Measurements from ENCODE around the gene RRP12.

- TF ChIP-seq CTCF (IDR thresholded peaks at IDR 0.05; ENCODE audit: insufficient read depth, low read length) (no peak), REST (IDR thresholded peaks at IDR 0.05; ENCODE audit: insufficient replicate concordance, low read depth) (no peak)
Measured at GRCh38 chr10:97376413-97376812, 24.7 kb downstream of the RRP12 start.
